ENCODE results near the gene CCDC9B.
A peak's percentile ranks its signal among the peaks of the same experiment; 100 is the strongest.

Gene CCDC9B

GRCh38 chr15:40365624-40366456 is 25.1 kb upstream of the CCDC9B start:
- DNase-seq (ENCODE audit: low read depth): no peak

- no peak for DNase-seq (ENCODE audit: low read depth)
Observed at GRCh38 chr15:40365016-40365415, 24.3 kb upstream of the CCDC9B start.

- no peak for DNase-seq (ENCODE audit: low read depth)
Observed at GRCh38 chr15:40364251-40364650, 23.5 kb upstream of the CCDC9B start.

GRCh38 chr15:40363611-40364010 is 22.9 kb upstream of the CCDC9B start:
- no peak for DNase-seq (ENCODE audit: low read depth)

- DNase-seq (ENCODE audit: low read depth): no peak
Observed at GRCh38 chr15:40361640-40362039, 20.9 kb upstream of the CCDC9B start.

- DNase-seq (ENCODE audit: low read depth): no peak
Observed at GRCh38 chr15:40360015-40360414, 19.3 kb upstream of the CCDC9B start.

- no peak for DNase-seq (ENCODE audit: low read depth)
Observed at GRCh38 chr15:40358471-40359353, 18.0 kb upstream of the CCDC9B start.

GRCh38 chr15:40357723-40358470 is 17.2 kb upstream of the CCDC9B start, which contains the start of gene DISP2:
Gene DISP2 (plus strand): TSS chr15:40358219. CDS start chr15:40358322, 103 bp downstream.
- peak; percentile 76 for DNase-seq (ENCODE audit: low read depth)

GRCh38 chr15:40357246-40357645 is 16.5 kb upstream of the CCDC9B start:
- DNase-seq (ENCODE audit: low read depth): no peak

- DNase-seq (ENCODE audit: low read depth): no peak
Observed at GRCh38 chr15:40355976-40356585, 15.3 kb upstream of the CCDC9B start.

- DNase-seq (ENCODE audit: low read depth): no peak
Observed at GRCh38 chr15:40354408-40355171, 13.9 kb upstream of the CCDC9B start.

GRCh38 chr15:40353697-40354096 is 13.0 kb upstream of the CCDC9B start:
- DNase-seq (ENCODE audit: low read depth): no peak

GRCh38 chr15:40352281-40352901 is 11.7 kb upstream of the CCDC9B start:
- no peak for DNase-seq (ENCODE audit: low read depth)

GRCh38 chr15:40349163-40349562 is 8.4 kb upstream of the CCDC9B start:
- no peak for DNase-seq (ENCODE audit: low read depth)

- DNase-seq (ENCODE audit: low read depth): no peak
Observed at GRCh38 chr15:40348474-40348870, 7.7 kb upstream of the CCDC9B start.

- DNase-seq (ENCODE audit: low read depth): no peak
Observed at GRCh38 chr15:40347559-40348473, 7.1 kb upstream of the CCDC9B start.

GRCh38 chr15:40346579-40347558 is 6.1 kb upstream of the CCDC9B start:
- DNase-seq (ENCODE audit: low read depth): no peak

- no peak for DNase-seq (ENCODE audit: low read depth)
Observed at GRCh38 chr15:40345867-40346578, 5.3 kb upstream of the CCDC9B start.
